ENCODE results near the gene ZNF2.

ZNF2 gene

DNA sequence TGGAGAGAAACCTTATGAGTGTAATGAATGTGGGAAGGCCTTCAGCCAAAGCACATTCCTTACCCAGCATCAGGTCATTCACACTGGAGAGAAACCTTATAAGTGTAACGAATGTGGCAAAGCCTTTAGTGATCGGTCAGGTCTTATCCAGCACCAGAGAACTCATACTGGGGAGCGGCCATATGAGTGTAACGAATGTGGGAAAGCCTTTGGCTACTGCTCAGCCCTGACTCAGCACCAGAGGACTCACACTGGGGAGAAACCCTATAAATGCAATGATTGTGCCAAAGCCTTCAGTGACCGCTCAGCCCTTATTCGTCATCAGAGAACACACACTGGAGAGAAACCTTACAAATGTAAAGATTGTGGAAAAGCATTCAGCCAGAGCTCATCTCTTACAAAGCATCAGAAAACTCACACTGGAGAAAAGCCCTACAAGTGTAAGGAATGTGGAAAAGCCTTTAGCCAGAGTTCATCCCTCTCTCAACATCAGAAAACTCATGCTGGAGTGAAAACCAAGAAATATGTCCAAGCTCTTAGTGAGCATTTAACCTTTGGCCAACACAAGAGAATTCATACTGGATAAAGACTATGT, 49.5 kb downstream of the ZNF2 start:
- H3K9me2 ChIP-seq (ENCODE audit: low read depth, low read length), result no peaks in the 10 kb centered on the region
- no peaks in the 10 kb centered on the region for H3K79me2 ChIP-seq (ENCODE audit: insufficient read depth, low read length)
- TF ChIP-seq, protein P1, sequence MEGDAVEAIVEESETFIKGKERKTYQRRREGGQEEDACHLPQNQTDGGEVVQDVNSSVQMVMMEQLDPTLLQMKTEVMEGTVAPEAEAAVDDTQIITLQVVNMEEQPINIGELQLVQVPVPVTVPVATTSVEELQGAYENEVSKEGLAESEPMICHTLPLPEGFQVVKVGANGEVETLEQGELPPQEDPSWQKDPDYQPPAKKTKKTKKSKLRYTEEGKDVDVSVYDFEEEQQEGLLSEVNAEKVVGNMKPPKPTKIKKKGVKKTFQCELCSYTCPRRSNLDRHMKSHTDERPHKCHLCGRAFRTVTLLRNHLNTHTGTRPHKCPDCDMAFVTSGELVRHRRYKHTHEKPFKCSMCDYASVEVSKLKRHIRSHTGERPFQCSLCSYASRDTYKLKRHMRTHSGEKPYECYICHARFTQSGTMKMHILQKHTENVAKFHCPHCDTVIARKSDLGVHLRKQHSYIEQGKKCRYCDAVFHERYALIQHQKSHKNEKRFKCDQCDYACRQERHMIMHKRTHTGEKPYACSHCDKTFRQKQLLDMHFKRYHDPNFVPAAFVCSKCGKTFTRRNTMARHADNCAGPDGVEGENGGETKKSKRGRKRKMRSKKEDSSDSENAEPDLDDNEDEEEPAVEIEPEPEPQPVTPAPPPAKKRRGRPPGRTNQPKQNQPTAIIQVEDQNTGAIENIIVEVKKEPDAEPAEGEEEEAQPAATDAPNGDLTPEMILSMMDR (IDR thresholded peaks at IDR 0.05; ENCODE audit: low read length), result no peak
- TF ChIP-seq EZH2 (IDR thresholded peaks at IDR 0.05; ENCODE audit: borderline replicate concordance, low read length), result no peak
- H3K27me3 ChIP-seq (ENCODE audit: insufficient read depth, low read length), result no peaks in the 10 kb centered on the region
- H4K20me1 ChIP-seq (ENCODE audit: insufficient read depth, low read length), result no peaks in the 10 kb centered on the region
- H3K36me3 ChIP-seq (ENCODE audit: insufficient read depth, low read length), result peaks cover 38% of the 10 kb centered on the region
- no peak overlapping the region for H3K4me3 ChIP-seq (ENCODE audit: low read depth, low read length, poor library complexity, severe bottlenecking)
- no peak overlapping the region for H3K27ac ChIP-seq (ENCODE audit: low read depth, low read length, poor library complexity, severe bottlenecking)
- peaks cover 81% of the 10 kb centered on the region for H3K9me3 ChIP-seq (ENCODE audit: low read length)
- H3K4me1 ChIP-seq (ENCODE audit: insufficient read depth, low read length, severe bottlenecking), result no peaks in the 10 kb centered on the region
- H2AFZ ChIP-seq (ENCODE audit: low read length), result no peak overlapping the region
- H3K9ac ChIP-seq (ENCODE audit: low read length), result no peak overlapping the region
- no peaks in the 10 kb centered on the region for H3F3A ChIP-seq (ENCODE audit: insufficient read depth, low read length)
- no peak overlapping the region for H3K4me2 ChIP-seq (ENCODE audit: low read length)

DNA sequence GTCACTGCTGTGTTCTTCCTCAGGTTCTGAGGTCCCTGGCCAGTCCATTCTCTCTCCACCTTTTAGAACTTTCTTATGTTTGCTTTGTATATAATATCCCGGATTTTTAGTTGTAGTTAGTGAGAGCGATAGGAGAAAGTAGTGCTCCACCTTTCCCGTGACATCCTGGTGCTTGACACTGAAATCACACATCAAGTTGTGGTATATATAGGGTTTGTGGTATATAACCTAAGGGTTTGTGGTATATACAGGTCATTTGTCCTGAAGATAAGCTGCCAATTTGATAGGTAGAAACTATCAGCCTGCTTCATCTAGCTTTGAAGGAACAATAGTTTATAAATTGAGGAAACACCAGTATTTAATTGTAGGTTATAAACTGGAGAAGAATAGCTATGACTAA, 54.8 kb downstream of the ZNF2 start:
- Histone ChIP-seq H3K9me3 (ENCODE audit: low read length) (peaks cover 55% of the 10 kb centered on the region), H3K4me1 (ENCODE audit: insufficient read depth, low read length, severe bottlenecking) (no peaks in the 10 kb centered on the region), H3F3A (ENCODE audit: insufficient read depth, low read length) (no peaks in the 10 kb centered on the region), H3K36me3 (ENCODE audit: insufficient read depth, low read length) (no peaks in the 10 kb centered on the region), H4K20me1 (ENCODE audit: insufficient read depth, low read length) (no peaks in the 10 kb centered on the region), H3K4me2 (ENCODE audit: low read length) (no peak overlapping the region), H3K27me3 (ENCODE audit: insufficient read depth, low read length) (no peaks in the 10 kb centered on the region), H3K79me2 (ENCODE audit: insufficient read depth, low read length) (no peaks in the 10 kb centered on the region), H2AFZ (ENCODE audit: low read length) (no peak overlapping the region), H3K4me3 (ENCODE audit: low read depth, low read length, poor library complexity, severe bottlenecking) (no peak overlapping the region), H3K9ac (ENCODE audit: low read length) (no peak overlapping the region), H3K9me2 (ENCODE audit: low read depth, low read length) (no peaks in the 10 kb centered on the region), H3K27ac (ENCODE audit: low read depth, low read length, poor library complexity, severe bottlenecking) (no peak overlapping the region)
- TF ChIP-seq EZH2 (IDR thresholded peaks at IDR 0.05; ENCODE audit: borderline replicate concordance, low read length), result no peak
- TF ChIP-seq, protein P1 (IDR thresholded peaks at IDR 0.05; ENCODE audit: low read length), result no peak

DNA sequence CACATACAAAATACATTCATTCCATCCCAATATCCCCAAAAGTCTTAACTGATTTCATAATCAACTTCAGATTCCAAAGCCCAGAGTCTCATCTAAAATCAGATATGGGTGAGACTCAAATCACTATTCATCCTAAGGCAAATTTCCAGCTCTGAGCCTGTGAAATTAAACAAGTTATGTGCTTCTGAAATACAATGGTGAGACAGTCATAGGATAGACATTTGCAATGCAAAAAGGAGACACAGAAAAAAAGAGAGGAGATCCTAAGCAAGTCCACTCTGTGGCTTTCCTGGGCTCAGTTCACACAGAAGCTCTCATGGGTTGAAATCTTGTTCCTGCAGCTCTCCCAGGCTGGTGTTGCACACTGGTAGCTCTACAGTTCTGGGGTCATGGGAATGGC, 60.0 kb downstream of the ZNF2 start:
- Histone ChIP-seq H3K9me2 (ENCODE audit: low read depth, low read length) (no peaks in the 10 kb centered on the region), H3K36me3 (ENCODE audit: insufficient read depth, low read length) (no peaks in the 10 kb centered on the region), H3K9ac (ENCODE audit: low read length) (no peak overlapping the region), H3K27ac (ENCODE audit: low read depth, low read length, poor library complexity, severe bottlenecking) (no peak overlapping the region), H3K9me3 (ENCODE audit: low read length) (peaks cover 9% of the 10 kb centered on the region; the same call in 1 of the 2 replicates), H3F3A (ENCODE audit: insufficient read depth, low read length) (no peaks in the 10 kb centered on the region), H2AFZ (ENCODE audit: low read length) (no peak overlapping the region), H4K20me1 (ENCODE audit: insufficient read depth, low read length) (no peaks in the 10 kb centered on the region), H3K27me3 (ENCODE audit: insufficient read depth, low read length) (no peaks in the 10 kb centered on the region), H3K4me1 (ENCODE audit: insufficient read depth, low read length, severe bottlenecking) (no peaks in the 10 kb centered on the region), H3K4me3 (ENCODE audit: low read depth, low read length, poor library complexity, severe bottlenecking) (no peak overlapping the region), H3K79me2 (ENCODE audit: insufficient read depth, low read length) (no peaks in the 10 kb centered on the region), H3K4me2 (ENCODE audit: low read length) (no peak overlapping the region)
- TF ChIP-seq, protein P1 (IDR thresholded peaks at IDR 0.05; ENCODE audit: low read length), result no peak
- no peak for TF ChIP-seq EZH2 (IDR thresholded peaks at IDR 0.05; ENCODE audit: borderline replicate concordance, low read length)
